HEK293 (cell line): ENCODE measurements around the gene LTK.

Experiments used
- CTCF ChIA-PET: fragments of 350-600 bp; formaldehyde crosslinking; extraction: SDS; loops from one replicate; lab custom pipeline; 2021; ENCODE audit warnings: antibody characterized with exemption; lab: Yijun Ruan, JAX
- POLR2A ChIA-PET: fragments of 300-600 bp; formaldehyde crosslinking; extraction: SDS; loops from one replicate; lab custom pipeline; 2020; ENCODE audit warnings: antibody characterized with exemption, inconsistent platforms; lab: Yijun Ruan, JAX
- H3K27ac ChIP-seq: fragments of 200-500 bp; sonication (Bioruptor generic); 2 replicates; pipeline ENCODE4 v1.5.1; 2014; ENCODE audit warnings: low read depth, low read length, control low read depth, inconsistent platforms; ENCODE audit errors: extremely low read depth
- H3K36me3 ChIP-seq, 2 experiments: fragments of 200-500 bp in 1 of 2; sonication (Bioruptor generic) in 1 of 2; 1 replicate in 1 of 2; 2 replicates in 1 of 2; pipeline ENCODE4 v1.5.1; 2014 to 2017; ENCODE audit warnings: inconsistent platforms in 2 of 2, low read length in 2 of 2; ENCODE audit not compliant: control insufficient read depth in 2 of 2, insufficient read depth in 1 of 2
- H3K4me1 ChIP-seq: fragments of 200-500 bp; sonication (Bioruptor generic); 2 replicates; pipeline ENCODE4 v1.5.1; 2014; ENCODE audit warnings: mild to moderate bottlenecking, low read length, inconsistent platforms; ENCODE audit not compliant: control insufficient read depth, insufficient read depth
- H3K4me3 ChIP-seq: 2 replicates; pipeline ENCODE4 v1.5.1; 2011; ENCODE audit warnings: low read depth, mild to moderate bottlenecking, control low read depth, low read length, moderate library complexity
- H3K9me3 ChIP-seq: fragments of 200-500 bp; sonication (Bioruptor generic); 2 replicates; pipeline ENCODE4 v1.5.1; 2014; ENCODE audit warnings: low read depth, low read length, inconsistent platforms; ENCODE audit not compliant: control insufficient read depth, insufficient read depth
- CTCF ChIP-seq: fragments of 450-650 bp; formaldehyde crosslinking; IDR thresholded peaks from 2 replicates; pipeline ENCODE4 v1.5.1; 2016; ENCODE audit warnings: missing biosample characterization, missing genetic modification characterization
- EGR2 ChIP-seq: fragments of 450-650 bp; formaldehyde crosslinking; IDR thresholded peaks from 2 replicates; pipeline ENCODE4 v1.5.1; 2016; ENCODE audit warnings: low read depth, missing biosample characterization, missing genetic modification characterization
- GLI4 ChIP-seq: fragments of 450-650 bp; formaldehyde crosslinking; IDR thresholded peaks from 2 replicates; pipeline ENCODE4 v1.5.1; 2016; ENCODE audit warnings: missing biosample characterization, missing genetic modification characterization
- KLF8 ChIP-seq: fragments of 450-650 bp; formaldehyde crosslinking; IDR thresholded peaks from 2 replicates; pipeline ENCODE4 v1.5.1; 2016; ENCODE audit warnings: missing biosample characterization, missing genetic modification characterization
- MZF1 ChIP-seq: fragments of 450-650 bp; formaldehyde crosslinking; IDR thresholded peaks from 2 replicates; pipeline ENCODE4 v1.5.1; 2017; ENCODE audit warnings: missing biosample characterization, missing genetic modification characterization, borderline replicate concordance
- REPIN1 ChIP-seq: fragments of 450-650 bp; formaldehyde crosslinking; IDR thresholded peaks from 2 replicates; pipeline ENCODE4 v1.5.1; 2017; ENCODE audit warnings: missing biosample characterization, missing genetic modification characterization, low read depth
- TRIM28 ChIP-seq: IDR thresholded peaks from 2 replicates; pipeline ENCODE4 v1.6.1; 2011; ENCODE audit warnings: low read length, control low read depth, borderline replicate concordance
- ZEB2 ChIP-seq: fragments of 450-650 bp; formaldehyde crosslinking; IDR thresholded peaks from 2 replicates; pipeline ENCODE4 v1.5.1; 2016; ENCODE audit warnings: missing biosample characterization, missing genetic modification characterization
- ZNF184 ChIP-seq: fragments of 450-650 bp; IDR thresholded peaks from 2 replicates; pipeline ENCODE4 v1.5.1; 2018; ENCODE audit warnings: missing biosample characterization, mild to moderate bottlenecking, missing genetic modification characterization
- ZNF202 ChIP-seq: fragments of 450-650 bp; formaldehyde crosslinking; IDR thresholded peaks from 2 replicates; pipeline ENCODE4 v1.5.1; 2016; ENCODE audit warnings: missing biosample characterization, missing genetic modification characterization, borderline replicate concordance
- ZNF266 ChIP-seq: fragments of 450-650 bp; formaldehyde crosslinking; IDR thresholded peaks from 2 replicates; pipeline ENCODE4 v1.5.1; 2016; ENCODE audit warnings: missing biosample characterization, missing genetic modification characterization, low read depth
- ZNF280D ChIP-seq: fragments of 450-650 bp; formaldehyde crosslinking; IDR thresholded peaks from 2 replicates; pipeline ENCODE4 v1.5.1; 2016; ENCODE audit warnings: missing biosample characterization, missing genetic modification characterization
- ZNF292 ChIP-seq: fragments of 450-650 bp; formaldehyde crosslinking; IDR thresholded peaks from 2 replicates; pipeline ENCODE4 v1.5.1; 2016; ENCODE audit warnings: low read depth, missing biosample characterization, missing genetic modification characterization, borderline replicate concordance
- ZNF302 ChIP-seq: fragments of 450-650 bp; formaldehyde crosslinking; IDR thresholded peaks from 2 replicates; pipeline ENCODE4 v1.5.1; 2016; ENCODE audit warnings: missing biosample characterization, missing genetic modification characterization, low read depth
- ZNF426 ChIP-seq: fragments of 450-650 bp; formaldehyde crosslinking; IDR thresholded peaks from 2 replicates; pipeline ENCODE4 v1.5.1; 2017; ENCODE audit warnings: missing biosample characterization, missing genetic modification characterization, mild to moderate bottlenecking, inconsistent platforms, moderate library complexity
- ZNF830 ChIP-seq: fragments of 450-650 bp; IDR thresholded peaks from 2 replicates; pipeline ENCODE4 v1.5.0; 2018; ENCODE audit warnings: missing biosample characterization, missing genetic modification characterization, low read depth, mild to moderate bottlenecking, moderate library complexity
- ZSCAN5A ChIP-seq: fragments of 450-650 bp; formaldehyde crosslinking; IDR thresholded peaks from 2 replicates; pipeline ENCODE4 v1.5.1; 2016; ENCODE audit warnings: missing biosample characterization, missing genetic modification characterization
- TF ChIP-seq, protein P1 (sequence below): fragments of 450-650 bp; formaldehyde crosslinking; IDR thresholded peaks from 2 replicates; pipeline ENCODE4 v1.5.1; 2016; ENCODE audit warnings: missing biosample characterization, missing genetic modification characterization
- TF ChIP-seq, protein P2 (sequence below): fragments of 450-650 bp; formaldehyde crosslinking; IDR thresholded peaks from 2 replicates; pipeline ENCODE4 v1.5.1; 2016; ENCODE audit warnings: missing biosample characterization, missing genetic modification characterization

Gene LTK

DNA sequence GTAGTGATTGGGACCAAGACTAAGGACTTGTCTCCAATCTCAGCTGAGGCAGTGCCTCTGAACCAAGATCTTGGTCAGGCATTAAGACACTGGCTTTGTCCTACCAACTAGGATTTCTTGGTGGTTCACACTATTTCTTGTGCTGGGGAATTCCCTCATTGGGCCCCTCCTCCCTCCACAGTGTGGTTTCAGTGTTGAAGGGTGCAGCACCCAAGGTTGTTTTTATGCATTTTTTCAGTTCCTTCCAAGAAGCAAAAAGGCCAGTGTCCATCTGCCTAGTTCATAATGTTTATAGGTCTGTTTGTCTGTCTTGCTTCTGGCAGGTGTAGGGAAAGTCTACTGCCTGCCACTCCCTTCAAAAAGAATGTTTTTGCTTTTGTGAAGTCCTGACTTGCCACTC, 30.5 kb downstream of the LTK start:
- TF ChIP-seq ZNF830 (tag by site-specific recombination) (no peak), ZNF292 (tag by site-specific recombination) (no peak), ZNF302 (tag by site-specific recombination) (no peak), MZF1 (tag by site-specific recombination) (no peak), EGR2 (tag by site-specific recombination) (no peak), ZNF184 (tag by site-specific recombination) (no peak), ZSCAN5A (tag by site-specific recombination) (no peak), ZNF202 (no peak), ZNF280D (tag by site-specific recombination) (no peak), GLI4 (tag by site-specific recombination) (no peak), REPIN1 (no peak), KLF8 (no peak)
- TF ChIP-seq, protein P1, sequence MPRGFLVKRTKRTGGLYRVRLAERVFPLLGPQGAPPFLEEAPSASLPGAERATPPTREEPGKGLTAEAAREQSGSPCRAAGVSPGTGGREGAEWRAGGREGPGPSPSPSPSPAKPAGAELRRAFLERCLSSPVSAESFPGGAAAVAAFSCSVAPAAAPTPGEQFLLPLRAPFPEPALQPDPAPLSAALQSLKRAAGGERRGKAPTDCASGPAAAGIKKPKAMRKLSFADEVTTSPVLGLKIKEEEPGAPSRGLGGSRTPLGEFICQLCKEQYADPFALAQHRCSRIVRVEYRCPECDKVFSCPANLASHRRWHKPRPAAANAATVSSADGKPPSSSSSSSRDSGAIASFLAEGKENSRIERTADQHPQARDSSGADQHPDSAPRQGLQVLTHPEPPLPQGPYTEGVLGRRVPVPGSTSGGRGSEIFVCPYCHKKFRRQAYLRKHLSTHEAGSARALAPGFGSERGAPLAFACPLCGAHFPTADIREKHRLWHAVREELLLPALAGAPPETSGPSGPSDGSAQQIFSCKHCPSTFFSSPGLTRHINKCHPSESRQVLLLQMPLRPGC (tag by site-specific recombination): no peak
- POLR2A ChIA-PET: no interaction called here
- no peak overlapping the region for H3K27ac ChIP-seq
- H3K4me3 ChIP-seq: no peak overlapping the region
- no peaks in the 10 kb centered on the region for H3K4me1 ChIP-seq
- no peaks in the 10 kb centered on the region for H3K9me3 ChIP-seq
- CTCF ChIA-PET: no interaction called here
- peaks cover 9 to 52% of the 10 kb centered on the region in 2 experiments for H3K36me3 ChIP-seq

DNA sequence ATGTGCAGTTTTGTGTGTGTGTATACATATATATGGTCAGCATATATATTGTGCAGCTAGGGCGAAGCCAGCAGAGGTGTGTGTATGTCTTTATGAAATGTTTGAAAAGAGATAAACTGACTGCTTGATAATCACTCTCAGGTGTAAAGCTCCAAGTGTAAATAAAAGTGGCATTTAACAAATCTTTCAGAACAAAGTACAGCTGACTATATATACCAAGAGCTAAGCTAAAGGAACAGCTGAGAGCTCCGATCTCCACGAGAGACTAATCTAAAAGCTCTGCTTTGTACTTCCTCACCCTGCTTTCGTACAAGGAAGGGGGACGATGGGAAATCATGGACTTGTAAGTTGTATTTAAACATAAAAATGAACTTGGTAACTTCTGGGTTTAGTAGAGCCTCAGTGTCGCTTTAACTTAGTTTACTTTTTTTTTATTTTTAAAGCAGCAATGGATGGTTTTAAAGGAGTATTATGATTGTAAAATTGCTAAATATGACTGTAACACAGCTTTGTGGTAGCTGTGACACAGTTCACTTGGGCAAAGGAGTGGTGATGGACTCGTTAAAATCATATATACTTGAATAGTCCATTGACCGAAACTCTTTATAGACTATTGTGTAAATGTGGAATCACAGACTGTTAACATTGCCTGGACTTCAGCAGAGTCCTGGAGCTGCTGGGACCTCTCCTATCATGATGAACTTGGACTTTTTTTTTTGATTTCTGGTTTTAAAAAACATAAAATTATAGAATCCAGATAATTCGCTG, 31.3 kb downstream of the LTK start:
- CTCF ChIA-PET: interaction anchor here (0.9 kb wide), 1 partner anchor 16 kb away, joined by 5 read pairs; no protein-coding TSS in a partner anchor
- peaks cover 13 to 54% of the 10 kb centered on the region in 2 experiments for H3K36me3 ChIP-seq
- H3K4me3 ChIP-seq: no peak overlapping the region
- H3K4me1 ChIP-seq: no peaks in the 10 kb centered on the region
- TF ChIP-seq ZNF266 (tag by site-specific recombination) (no peak), ZNF302 (tag by site-specific recombination) (no peak), ZNF202 (no peak), CTCF (tag by site-specific recombination) (no peak), TRIM28 (no peak), ZEB2 (no peak), ZNF184 (tag by site-specific recombination) (no peak), ZNF426 (tag by site-specific recombination) (no peak)
- TF ChIP-seq, protein P2, sequence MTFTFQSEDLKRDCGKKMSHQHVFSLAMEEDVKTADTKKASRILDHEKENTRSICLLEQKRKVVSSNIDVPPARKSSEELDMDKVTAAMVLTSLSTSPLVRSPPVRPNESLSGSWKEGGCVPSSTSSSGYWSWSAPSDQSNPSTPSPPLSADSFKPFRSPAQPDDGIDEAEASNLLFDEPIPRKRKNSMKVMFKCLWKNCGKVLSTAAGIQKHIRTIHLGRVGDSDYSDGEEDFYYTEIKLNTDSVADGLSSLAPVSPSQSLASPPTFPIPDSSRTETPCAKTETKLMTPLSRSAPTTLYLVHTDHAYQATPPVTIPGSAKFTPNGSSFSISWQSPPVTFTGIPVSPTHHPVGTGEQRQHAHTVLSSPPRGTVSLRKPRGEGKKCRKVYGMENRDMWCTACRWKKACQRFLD (tag by site-specific recombination): no peak
- POLR2A ChIA-PET: no interaction called here
- H3K9me3 ChIP-seq: no peaks in the 10 kb centered on the region
- no peak overlapping the region for H3K27ac ChIP-seq
